Mesenchymal stem cell (in vitro differentiated cells and primary cell): ENCODE data around the gene PPP3CA.

Experiments
- DNase-seq: peaks from one replicate; pipeline ENCODE4 v3.0.0-alpha.2; 2013
- H2AFZ ChIP-seq: one replicate; pipeline ENCODE4 v1.6.1; 2013; ENCODE audit warnings: low read depth, mild to moderate bottlenecking, control low read depth, inconsistent platforms, low read length, moderate library complexity
- H2AK5ac ChIP-seq: 2 replicates; pipeline ENCODE4 v1.6.1; 2013; ENCODE audit warnings: low read length, moderate library complexity, mild to moderate bottlenecking, inconsistent platforms; ENCODE audit not compliant: severe bottlenecking
- H2BK120ac ChIP-seq: one replicate; pipeline ENCODE4 v1.6.1; 2013; ENCODE audit warnings: low read depth, mild to moderate bottlenecking, inconsistent platforms, low read length, moderate library complexity
- H2BK12ac ChIP-seq, 2 experiments: one replicate each; pipeline ENCODE4 v1.6.1; 2013; ENCODE audit warnings: inconsistent platforms in 2 of 2, low read length in 2 of 2, mild to moderate bottlenecking in 2 of 2, moderate library complexity in 2 of 2, control low read depth in 1 of 2
- H2BK15ac ChIP-seq: one replicate; pipeline ENCODE4 v1.6.1; 2013; ENCODE audit warnings: mild to moderate bottlenecking, low read depth, inconsistent platforms; ENCODE audit not compliant: poor library complexity, severe bottlenecking
- H2BK5ac ChIP-seq: 2 replicates; pipeline ENCODE4 v1.6.1; 2013; ENCODE audit warnings: low read depth, mild to moderate bottlenecking, low read length, control low read depth, inconsistent platforms; ENCODE audit not compliant: poor library complexity, severe bottlenecking
- H3K14ac ChIP-seq, 2 experiments: one replicate each; pipeline ENCODE4 v1.6.1; 2013; ENCODE audit warnings: inconsistent platforms in 2 of 2, low read length in 2 of 2, control low read depth in 1 of 2, mild to moderate bottlenecking in 1 of 2, moderate library complexity in 1 of 2
- H3K18ac ChIP-seq, 2 experiments: one replicate each; pipeline ENCODE4 v1.6.1; 2013; ENCODE audit warnings: inconsistent platforms in 2 of 2, low read length in 2 of 2, control low read depth in 1 of 2, low read depth in 1 of 2, mild to moderate bottlenecking in 1 of 2
- H3K23ac ChIP-seq, 2 experiments: one replicate each; pipeline ENCODE4 v1.6.1; 2013; ENCODE audit warnings: inconsistent platforms in 2 of 2, low read length in 2 of 2, mild to moderate bottlenecking in 2 of 2, moderate library complexity in 2 of 2, control low read depth in 1 of 2
- H3K27ac ChIP-seq: 2 replicates; pipeline ENCODE4 v1.5.1; 2013; ENCODE audit warnings: mild to moderate bottlenecking, moderate library complexity, low read length, control low read depth, inconsistent platforms; ENCODE audit not compliant: poor library complexity, severe bottlenecking
- H3K27me3 ChIP-seq, 2 experiments: 2 replicates each; pipeline versions ENCODE4 v1.6.1 to v1.7.0; 2013; ENCODE audit warnings: low read length in 2 of 2, mild to moderate bottlenecking in 2 of 2, moderate library complexity in 2 of 2, control low read depth in 1 of 2, inconsistent platforms in 1 of 2; ENCODE audit not compliant: control insufficient read depth in 1 of 2, insufficient read depth in 1 of 2
- H3K36me3 ChIP-seq, 2 experiments: 2 replicates each; pipeline versions ENCODE4 v1.6.1 to v1.7.0; 2013; ENCODE audit warnings: low read length in 2 of 2, control low read depth in 1 of 2, inconsistent platforms in 1 of 2, low read depth in 1 of 2, mild to moderate bottlenecking in 1 of 2; ENCODE audit not compliant: insufficient read depth in 2 of 2, control insufficient read depth in 1 of 2
- H3K4ac ChIP-seq, 2 experiments: one replicate each; pipeline ENCODE4 v1.6.1; 2013; ENCODE audit warnings: inconsistent platforms in 2 of 2, low read length in 2 of 2, mild to moderate bottlenecking in 2 of 2, moderate library complexity in 2 of 2, control low read depth in 1 of 2, low read depth in 1 of 2
- H3K4me1 ChIP-seq: 2 replicates; pipeline ENCODE4 v1.6.1; 2013; ENCODE audit warnings: low read depth, low read length, control low read depth; ENCODE audit not compliant: control insufficient read depth, insufficient read depth
- H3K4me2 ChIP-seq: 2 replicates; pipeline ENCODE4 v1.6.1; 2013; ENCODE audit warnings: low read length, mild to moderate bottlenecking, inconsistent platforms; ENCODE audit not compliant: poor library complexity, severe bottlenecking
- H3K4me3 ChIP-seq, 2 experiments: 2 replicates each; pipeline versions ENCODE4 v1.5.1 to v1.7.0; 2013; ENCODE audit warnings: low read length in 2 of 2, mild to moderate bottlenecking in 2 of 2, control low read depth in 1 of 2, low read depth in 1 of 2; ENCODE audit not compliant: insufficient read depth in 1 of 2
- H3K79me1 ChIP-seq: replicated peaks from 2 replicates; pipeline ENCODE4 v1.6.1; 2013; ENCODE audit warnings: mild to moderate bottlenecking, control low read depth, low read length, inconsistent platforms; ENCODE audit not compliant: poor library complexity, severe bottlenecking
- H3K9ac ChIP-seq: 2 replicates; pipeline ENCODE4 v1.7.0; 2013; ENCODE audit warnings: mild to moderate bottlenecking, low read length, moderate library complexity
- H3K9me3 ChIP-seq: 2 replicates; pipeline ENCODE4 v1.7.0; 2013; ENCODE audit warnings: mild to moderate bottlenecking, low read length; ENCODE audit not compliant: control insufficient read depth
- H4K8ac ChIP-seq: one replicate; pipeline ENCODE4 v1.6.1; 2013; ENCODE audit warnings: inconsistent platforms, mild to moderate bottlenecking, low read length, moderate library complexity
- H4K91ac ChIP-seq: one replicate; pipeline ENCODE4 v1.6.1; 2013; ENCODE audit warnings: mild to moderate bottlenecking, low read length, inconsistent platforms
- WGBS: methylation state at CpG from one replicate; pipeline ENCODE4 v1.1.7; 2013; ENCODE audit warnings: mixed read lengths; 5-methylcytosine and 5-hydroxymethylcytosine counted together

PPP3CA gene

DNA sequence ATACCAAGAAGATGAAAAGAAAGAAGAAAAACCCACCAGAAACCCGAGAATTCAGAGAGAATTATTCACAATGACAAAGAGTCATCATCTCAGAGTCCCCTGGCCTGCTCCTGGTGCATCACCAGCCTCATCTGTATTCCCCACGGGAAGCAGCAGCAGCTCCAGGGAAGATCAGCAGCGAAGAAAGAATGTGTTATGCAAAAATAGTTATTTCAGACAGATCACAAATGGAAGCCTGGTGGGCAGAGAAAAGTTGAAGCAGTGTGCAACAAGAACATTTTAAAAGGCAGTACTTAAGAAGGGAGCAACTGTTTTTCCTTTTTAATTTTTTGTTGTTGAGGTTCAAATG, 189.2 kb downstream of the PPP3CA start:
- H2BK15ac ChIP-seq: no peak overlapping the region
- no peak overlapping the region for H3K14ac ChIP-seq
- no peak overlapping the region for H2BK120ac ChIP-seq

DNA sequence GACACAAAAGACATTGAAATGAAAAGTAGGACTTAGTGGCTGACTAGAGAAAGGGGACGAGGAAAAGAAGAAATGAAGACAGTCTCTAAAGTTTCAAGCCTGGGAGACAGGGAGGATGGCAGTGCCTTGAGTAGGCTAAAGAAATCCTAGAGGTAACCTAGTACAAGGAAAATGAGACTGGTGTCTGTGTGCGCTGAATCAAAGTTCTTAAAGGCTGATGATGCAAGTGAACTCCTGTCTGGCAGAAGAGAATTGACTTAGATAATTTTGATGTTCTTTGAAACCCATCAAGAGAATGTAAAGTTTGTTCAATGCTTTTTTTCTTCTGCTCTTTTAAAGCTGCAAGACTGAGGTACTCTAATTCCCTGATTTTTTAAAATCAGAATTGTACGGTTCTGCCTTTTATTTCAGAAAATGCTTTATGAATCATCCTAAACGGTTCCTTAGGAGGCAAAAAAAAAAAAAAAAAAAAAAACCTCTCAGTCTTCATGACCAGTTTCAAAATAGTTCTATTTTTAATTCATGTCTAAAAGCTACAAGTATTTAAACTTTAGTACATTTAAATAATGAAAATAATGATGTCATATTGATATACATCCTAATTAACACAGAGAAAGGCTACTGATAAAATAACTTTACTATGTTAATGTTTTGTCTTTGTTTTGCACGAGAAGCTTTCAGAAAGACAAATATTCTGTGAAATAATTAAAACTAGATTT, 189.8 kb downstream of the PPP3CA start:
- Histone ChIP-seq H4K91ac (no peak overlapping the region), H3K4me1 (no peaks in the 10 kb centered on the region), H4K8ac (no peak overlapping the region), H3K14ac (no peak overlapping the region), H3K4ac (no peak overlapping the region), H2BK120ac (no peak overlapping the region), H3K4me3 (peak overlapping the region in 1 of 2 experiments; percentile 34), H2BK15ac (no peak overlapping the region), H3K27me3 (no peaks in the 10 kb centered on the region), H2AK5ac (no peak overlapping the region), H2AFZ (no peak overlapping the region), H3K9me3 (no peaks in the 10 kb centered on the region), H3K36me3 (no peaks in the 10 kb centered on the region), H2BK5ac (no peak overlapping the region), H2BK12ac (no peak overlapping the region), H3K9ac (peak overlapping the region; percentile 60), H3K4me2 (no peak overlapping the region), H3K27ac (no peak overlapping the region), H3K23ac (no peak overlapping the region), H3K79me1 (peaks cover 15% of the 10 kb centered on the region), H3K18ac (no peak overlapping the region)
- WGBS: 95% methylated on average over 3 of the region's 5 CpGs
- DNase-seq: peak; percentile 28

More for the DNA sequence above, 189.2 kb downstream of the PPP3CA start:
- H3K27me3 ChIP-seq: no peaks in the 10 kb centered on the region
- H2BK12ac ChIP-seq: no peak overlapping the region
- no peaks in the 10 kb centered on the region for H3K4me1 ChIP-seq
- H2BK5ac ChIP-seq: no peak overlapping the region
- no peak overlapping the region for H3K4ac ChIP-seq
- no peak overlapping the region for H3K23ac ChIP-seq
- 73% methylated on average over 2 of the region's 3 CpGs for WGBS
- H3K9ac ChIP-seq: peak overlapping the region; percentile 60
- H3K9me3 ChIP-seq: no peaks in the 10 kb centered on the region
- H3K36me3 ChIP-seq: no peaks in the 10 kb centered on the region
- H3K27ac ChIP-seq: no peak overlapping the region
- peaks cover 13% of the 10 kb centered on the region for H3K79me1 ChIP-seq
- DNase-seq: no peak
- H3K4me2 ChIP-seq: no peak overlapping the region
- H2AK5ac ChIP-seq: no peak overlapping the region
- H3K18ac ChIP-seq: no peak overlapping the region
- no peak overlapping the region for H4K91ac ChIP-seq
- no peak overlapping the region for H4K8ac ChIP-seq
- no peak overlapping the region for H2AFZ ChIP-seq
- no peak overlapping the region for H3K4me3 ChIP-seq

DNA sequence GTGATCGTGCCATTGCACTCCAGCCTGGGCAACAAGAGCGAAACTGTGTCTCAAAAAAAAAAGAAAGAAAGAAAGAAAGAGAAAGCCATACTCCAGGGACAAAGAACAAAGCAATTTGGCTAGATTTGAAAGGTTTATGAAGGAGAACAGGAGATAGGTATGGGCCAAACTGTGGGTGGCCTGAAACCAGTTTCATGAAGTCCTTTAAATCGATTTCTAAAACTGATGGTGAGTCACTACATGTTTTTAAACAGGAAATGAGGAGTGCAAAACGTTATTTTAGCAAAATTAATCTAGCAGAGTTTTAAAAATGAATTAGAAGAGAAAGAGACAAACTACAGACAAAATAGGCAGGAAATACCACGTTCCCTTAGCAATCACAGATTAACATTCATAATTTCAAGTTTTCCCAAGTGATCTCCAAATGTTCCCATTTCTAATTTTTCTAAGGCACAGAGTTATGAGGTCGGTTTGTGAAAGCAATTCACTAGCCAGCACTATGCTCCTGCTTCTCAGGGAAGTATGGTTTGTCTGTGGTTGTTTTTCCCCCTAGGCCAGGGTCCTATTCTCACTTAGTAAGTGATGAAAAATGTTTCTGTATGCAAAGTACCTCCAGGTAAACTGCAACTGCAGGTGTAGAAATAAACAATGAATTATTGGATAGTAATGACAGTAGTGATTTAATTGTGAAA, 190.6 kb downstream of the PPP3CA start:
- Histone ChIP-seq H2BK5ac (no peak overlapping the region), H3K14ac (no peak overlapping the region), H3K4me3 (peak overlapping the region in 1 of 2 experiments; percentile 34), H3K27ac (no peak overlapping the region), H2AFZ (no peak overlapping the region), H3K9ac (peak overlapping the region; percentile 60), H2AK5ac (no peak overlapping the region), H3K79me1 (peaks cover 14% of the 10 kb centered on the region), H3K4me1 (no peaks in the 10 kb centered on the region), H3K4me2 (no peak overlapping the region), H2BK15ac (no peak overlapping the region), H3K23ac (no peak overlapping the region), H2BK12ac (no peak overlapping the region), H3K36me3 (no peaks in the 10 kb centered on the region), H2BK120ac (no peak overlapping the region), H3K18ac (no peak overlapping the region), H4K8ac (no peak overlapping the region), H3K4ac (no peak overlapping the region), H4K91ac (no peak overlapping the region), H3K9me3 (no peaks in the 10 kb centered on the region), H3K27me3 (no peaks in the 10 kb centered on the region)
- no peak for DNase-seq
- WGBS: 82% methylated on average over 5 of the region's 6 CpGs

DNA sequence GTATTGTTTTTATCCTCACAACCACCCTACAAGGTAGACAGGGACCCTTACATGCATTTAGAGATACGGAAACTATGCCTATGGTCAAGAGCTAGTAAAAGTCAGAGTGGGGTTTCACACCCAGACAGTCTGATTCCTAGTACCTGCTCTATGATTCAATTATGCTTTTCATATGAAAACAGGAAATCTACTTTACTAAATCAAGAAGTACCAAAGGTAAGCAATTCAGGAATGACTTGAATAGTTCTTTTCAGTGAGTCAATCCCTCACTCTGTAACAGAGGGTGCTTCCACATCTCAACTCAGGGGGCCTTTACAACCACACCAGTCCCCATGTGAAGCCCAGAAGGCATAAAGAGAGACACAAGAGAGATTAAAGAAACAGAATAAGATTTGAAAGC, 191.4 kb downstream of the PPP3CA start:
- Histone ChIP-seq H2BK15ac (no peak overlapping the region), H3K9me3 (no peaks in the 10 kb centered on the region), H2BK5ac (no peak overlapping the region), H3K4ac (no peak overlapping the region), H3K23ac (no peak overlapping the region), H3K4me3 (no peak overlapping the region), H3K4me2 (no peak overlapping the region), H3K27me3 (no peaks in the 10 kb centered on the region), H3K9ac (no peak overlapping the region), H3K27ac (no peak overlapping the region), H3K4me1 (no peaks in the 10 kb centered on the region), H3K36me3 (no peaks in the 10 kb centered on the region), H3K79me1 (peaks cover 13% of the 10 kb centered on the region), H3K14ac (no peak overlapping the region), H2AFZ (no peak overlapping the region), H2BK12ac (no peak overlapping the region), H4K8ac (no peak overlapping the region), H4K91ac (no peak overlapping the region), H2BK120ac (no peak overlapping the region), H3K18ac (peak overlapping the region in 1 of 2 experiments; percentile 52), H2AK5ac (no peak overlapping the region)
- no peak for DNase-seq
- no CpG with 5 or more reads among the region's 1 CpG for WGBS
